Mesenchymal stem cell (in vitro differentiated cells and primary cell): ENCODE results near the gene LRRN1.

ENCODE experiments used
- DNase-seq: peaks from one replicate; pipeline ENCODE4 v3.0.0-alpha.2; 2013
- H2AFZ ChIP-seq: one replicate; pipeline ENCODE4 v1.6.1; 2013; ENCODE audit warnings: low read depth, mild to moderate bottlenecking, control low read depth, inconsistent platforms, low read length, moderate library complexity
- H2AK5ac ChIP-seq: 2 replicates; pipeline ENCODE4 v1.6.1; 2013; ENCODE audit warnings: low read length, moderate library complexity, mild to moderate bottlenecking, inconsistent platforms; ENCODE audit not compliant: severe bottlenecking
- H2BK120ac ChIP-seq: one replicate; pipeline ENCODE4 v1.6.1; 2013; ENCODE audit warnings: low read depth, mild to moderate bottlenecking, inconsistent platforms, low read length, moderate library complexity
- H2BK12ac ChIP-seq, 2 experiments: one replicate each; pipeline ENCODE4 v1.6.1; 2013; ENCODE audit warnings: inconsistent platforms in 2 of 2, low read length in 2 of 2, mild to moderate bottlenecking in 2 of 2, moderate library complexity in 2 of 2, control low read depth in 1 of 2
- H2BK15ac ChIP-seq: one replicate; pipeline ENCODE4 v1.6.1; 2013; ENCODE audit warnings: mild to moderate bottlenecking, low read depth, inconsistent platforms; ENCODE audit not compliant: poor library complexity, severe bottlenecking
- H2BK5ac ChIP-seq: 2 replicates; pipeline ENCODE4 v1.6.1; 2013; ENCODE audit warnings: low read depth, mild to moderate bottlenecking, low read length, control low read depth, inconsistent platforms; ENCODE audit not compliant: poor library complexity, severe bottlenecking
- H3K14ac ChIP-seq, 2 experiments: one replicate each; pipeline ENCODE4 v1.6.1; 2013; ENCODE audit warnings: inconsistent platforms in 2 of 2, low read length in 2 of 2, control low read depth in 1 of 2, mild to moderate bottlenecking in 1 of 2, moderate library complexity in 1 of 2
- H3K18ac ChIP-seq, 2 experiments: one replicate each; pipeline ENCODE4 v1.6.1; 2013; ENCODE audit warnings: inconsistent platforms in 2 of 2, low read length in 2 of 2, control low read depth in 1 of 2, low read depth in 1 of 2, mild to moderate bottlenecking in 1 of 2
- H3K23ac ChIP-seq, 2 experiments: one replicate each; pipeline ENCODE4 v1.6.1; 2013; ENCODE audit warnings: inconsistent platforms in 2 of 2, low read length in 2 of 2, mild to moderate bottlenecking in 2 of 2, moderate library complexity in 2 of 2, control low read depth in 1 of 2
- H3K27ac ChIP-seq: 2 replicates; pipeline ENCODE4 v1.5.1; 2013; ENCODE audit warnings: mild to moderate bottlenecking, moderate library complexity, low read length, control low read depth, inconsistent platforms; ENCODE audit not compliant: poor library complexity, severe bottlenecking
- H3K27me3 ChIP-seq, 2 experiments: 2 replicates each; pipeline versions ENCODE4 v1.6.1 to v1.7.0; 2013; ENCODE audit warnings: low read length in 2 of 2, mild to moderate bottlenecking in 2 of 2, moderate library complexity in 2 of 2, control low read depth in 1 of 2, inconsistent platforms in 1 of 2; ENCODE audit not compliant: control insufficient read depth in 1 of 2, insufficient read depth in 1 of 2
- H3K36me3 ChIP-seq, 2 experiments: 2 replicates each; pipeline versions ENCODE4 v1.6.1 to v1.7.0; 2013; ENCODE audit warnings: low read length in 2 of 2, control low read depth in 1 of 2, inconsistent platforms in 1 of 2, low read depth in 1 of 2, mild to moderate bottlenecking in 1 of 2; ENCODE audit not compliant: insufficient read depth in 2 of 2, control insufficient read depth in 1 of 2
- H3K4ac ChIP-seq, 2 experiments: one replicate each; pipeline ENCODE4 v1.6.1; 2013; ENCODE audit warnings: inconsistent platforms in 2 of 2, low read length in 2 of 2, mild to moderate bottlenecking in 2 of 2, moderate library complexity in 2 of 2, control low read depth in 1 of 2, low read depth in 1 of 2
- H3K4me1 ChIP-seq: 2 replicates; pipeline ENCODE4 v1.6.1; 2013; ENCODE audit warnings: low read depth, low read length, control low read depth; ENCODE audit not compliant: control insufficient read depth, insufficient read depth
- H3K4me2 ChIP-seq: 2 replicates; pipeline ENCODE4 v1.6.1; 2013; ENCODE audit warnings: low read length, mild to moderate bottlenecking, inconsistent platforms; ENCODE audit not compliant: poor library complexity, severe bottlenecking
- H3K4me3 ChIP-seq, 2 experiments: 2 replicates each; pipeline versions ENCODE4 v1.5.1 to v1.7.0; 2013; ENCODE audit warnings: low read length in 2 of 2, mild to moderate bottlenecking in 2 of 2, control low read depth in 1 of 2, low read depth in 1 of 2; ENCODE audit not compliant: insufficient read depth in 1 of 2
- H3K79me1 ChIP-seq: replicated peaks from 2 replicates; pipeline ENCODE4 v1.6.1; 2013; ENCODE audit warnings: mild to moderate bottlenecking, control low read depth, low read length, inconsistent platforms; ENCODE audit not compliant: poor library complexity, severe bottlenecking
- H3K9ac ChIP-seq: 2 replicates; pipeline ENCODE4 v1.7.0; 2013; ENCODE audit warnings: mild to moderate bottlenecking, low read length, moderate library complexity
- H3K9me3 ChIP-seq: 2 replicates; pipeline ENCODE4 v1.7.0; 2013; ENCODE audit warnings: mild to moderate bottlenecking, low read length; ENCODE audit not compliant: control insufficient read depth
- H4K8ac ChIP-seq: one replicate; pipeline ENCODE4 v1.6.1; 2013; ENCODE audit warnings: inconsistent platforms, mild to moderate bottlenecking, low read length, moderate library complexity
- H4K91ac ChIP-seq: one replicate; pipeline ENCODE4 v1.6.1; 2013; ENCODE audit warnings: mild to moderate bottlenecking, low read length, inconsistent platforms
- WGBS: methylation state at CpG from one replicate; pipeline ENCODE4 v1.1.7; 2013; ENCODE audit warnings: mixed read lengths; 5-methylcytosine and 5-hydroxymethylcytosine counted together

The LRRN1 gene

DNA sequence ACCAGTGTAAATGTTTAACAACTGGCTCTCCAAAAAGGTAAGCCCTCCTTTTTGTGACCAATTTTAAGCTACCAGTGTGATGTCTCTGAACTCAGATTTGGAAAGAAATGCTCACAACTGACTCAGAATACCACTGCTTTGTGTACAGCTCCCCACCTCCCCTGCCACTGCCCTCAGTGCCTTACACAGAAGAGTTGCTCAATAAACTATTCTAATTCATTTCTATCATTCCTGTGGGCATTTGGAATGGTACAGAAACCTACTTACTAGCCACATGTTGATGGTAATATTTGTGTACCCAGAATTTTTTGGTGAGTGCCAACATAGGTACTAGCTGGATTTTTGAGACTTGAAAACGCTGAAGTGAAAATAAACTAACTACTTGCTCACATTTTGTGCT, 16.0 kb downstream of the LRRN1 start:
- Histone ChIP-seq H2BK120ac (no peak overlapping the region), H3K27me3 (no peaks in the 10 kb centered on the region), H3K18ac (no peak overlapping the region), H3K14ac (no peak overlapping the region), H2BK5ac (no peak overlapping the region), H2AFZ (no peak overlapping the region), H3K27ac (no peak overlapping the region), H3K4me1 (no peaks in the 10 kb centered on the region), H3K9ac (no peak overlapping the region), H3K4me3 (no peak overlapping the region), H3K4me2 (no peak overlapping the region), H3K79me1 (no peaks in the 10 kb centered on the region), H3K36me3 (no peaks in the 10 kb centered on the region), H4K8ac (no peak overlapping the region), H2BK12ac (no peak overlapping the region), H2AK5ac (no peak overlapping the region), H2BK15ac (no peak overlapping the region), H3K4ac (no peak overlapping the region), H4K91ac (no peak overlapping the region), H3K23ac (no peak overlapping the region), H3K9me3 (no peaks in the 10 kb centered on the region)
- no peak for DNase-seq
- WGBS, result no CpG with 5 or more reads among the region's 1 CpG

DNA sequence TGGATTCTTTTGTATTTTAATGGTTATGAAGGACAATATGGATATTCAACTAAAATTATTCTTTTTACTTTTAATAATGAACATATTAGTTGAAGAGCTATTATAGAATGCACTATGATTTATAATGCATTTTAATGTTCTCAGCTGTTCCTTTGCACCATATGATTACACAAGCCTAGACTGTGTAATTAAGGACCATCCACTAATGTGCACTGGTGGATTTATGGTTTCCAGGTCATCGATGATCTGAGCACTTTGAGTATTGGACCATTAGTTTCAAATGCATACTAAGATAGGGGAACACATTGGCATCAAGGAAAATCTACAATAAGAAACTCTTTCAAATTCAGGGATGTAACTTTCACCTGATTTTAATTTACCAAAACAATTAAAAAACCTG, 16.8 kb downstream of the LRRN1 start:
- Histone ChIP-seq H3K23ac (no peak overlapping the region), H4K8ac (no peak overlapping the region), H3K4me1 (no peaks in the 10 kb centered on the region), H2BK120ac (no peak overlapping the region), H3K14ac (no peak overlapping the region), H4K91ac (no peak overlapping the region), H3K79me1 (no peaks in the 10 kb centered on the region), H3K36me3 (no peaks in the 10 kb centered on the region), H2AK5ac (no peak overlapping the region), H3K18ac (no peak overlapping the region), H3K9ac (no peak overlapping the region), H3K4me2 (no peak overlapping the region), H3K9me3 (no peaks in the 10 kb centered on the region), H3K4ac (no peak overlapping the region), H2BK5ac (no peak overlapping the region), H2BK15ac (no peak overlapping the region), H3K27ac (no peak overlapping the region), H2BK12ac (no peak overlapping the region), H3K27me3 (no peaks in the 10 kb centered on the region), H2AFZ (no peak overlapping the region), H3K4me3 (no peak overlapping the region)
- whole genome bisulfite sequencing, result no CpG with 5 or more reads among the region's 1 CpG
- DNase-seq, result no peak

DNA sequence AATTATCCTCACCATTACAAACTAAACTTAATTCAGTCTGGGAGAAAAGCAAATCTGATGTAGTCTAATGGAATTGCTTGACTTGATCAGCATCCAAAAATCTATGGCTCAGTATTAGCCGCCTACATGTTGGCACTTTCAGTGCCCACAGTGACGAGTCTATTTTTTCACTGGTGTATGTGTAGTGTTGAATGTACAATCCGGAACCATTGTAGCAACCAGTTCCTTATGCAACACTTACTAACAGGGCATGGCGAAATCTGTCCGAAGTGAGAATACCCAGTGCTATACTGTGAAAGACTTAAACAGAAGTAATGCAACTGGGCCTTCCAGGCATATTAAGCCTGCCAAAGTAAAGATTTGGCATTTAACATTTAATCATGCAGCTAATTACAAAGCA, 18.6 kb downstream of the LRRN1 start:
- Histone ChIP-seq H3K4me2 (no peak overlapping the region), H3K79me1 (no peaks in the 10 kb centered on the region), H2BK120ac (no peak overlapping the region), H3K36me3 (no peaks in the 10 kb centered on the region), H3K4me1 (no peaks in the 10 kb centered on the region), H3K9ac (no peak overlapping the region), H3K23ac (no peak overlapping the region), H3K27ac (no peak overlapping the region), H2AK5ac (no peak overlapping the region), H2BK12ac (no peak overlapping the region), H3K27me3 (no peaks in the 10 kb centered on the region), H3K9me3 (no peaks in the 10 kb centered on the region), H2BK15ac (no peak overlapping the region), H3K4ac (no peak overlapping the region), H2BK5ac (no peak overlapping the region), H2AFZ (no peak overlapping the region), H3K14ac (no peak overlapping the region), H3K18ac (no peak overlapping the region), H4K8ac (no peak overlapping the region), H4K91ac (no peak overlapping the region), H3K4me3 (no peak overlapping the region)
- no peak for DNase-seq
- 91% methylated on average over 5 of the region's 5 CpGs for WGBS

DNA sequence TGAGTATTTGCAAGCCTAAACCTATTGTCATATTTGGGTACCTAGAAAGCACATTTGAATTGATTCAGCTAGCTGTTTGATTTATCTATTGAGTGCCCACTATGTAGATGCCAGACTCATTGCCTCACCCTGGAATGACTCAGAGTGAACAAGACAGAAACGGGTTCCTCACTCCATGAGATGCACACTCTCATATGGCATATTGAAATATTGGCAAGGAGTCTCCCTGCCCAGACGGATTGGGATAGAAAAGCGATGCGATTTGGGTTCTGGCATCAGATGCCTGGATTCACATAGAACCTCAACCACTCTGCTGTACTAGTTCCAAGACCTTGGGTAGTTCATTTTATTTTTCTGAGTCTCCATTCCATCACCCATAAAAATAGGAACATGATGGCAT, 22.5 kb downstream of the LRRN1 start:
- H3K27me3 ChIP-seq, result no peaks in the 10 kb centered on the region
- no peak overlapping the region for H2BK120ac ChIP-seq
- H3K4me1 ChIP-seq, result no peaks in the 10 kb centered on the region
- H4K8ac ChIP-seq, result no peak overlapping the region
- no peak overlapping the region for H3K23ac ChIP-seq
- H3K27ac ChIP-seq, result no peak overlapping the region
- H3K14ac ChIP-seq, result no peak overlapping the region
- no peaks in the 10 kb centered on the region for H3K79me1 ChIP-seq
- no peak overlapping the region for H3K18ac ChIP-seq
- no peak overlapping the region for H2BK12ac ChIP-seq
- H3K36me3 ChIP-seq, result no peaks in the 10 kb centered on the region
- H3K4me2 ChIP-seq, result no peak overlapping the region
- DNase-seq, result no peak
- no peak overlapping the region for H3K9ac ChIP-seq
- WGBS, result 76% methylated on average over 4 of the region's 4 CpGs
- no peak overlapping the region for H4K91ac ChIP-seq
- no peak overlapping the region for H3K4ac ChIP-seq
- no peak overlapping the region for H2BK15ac ChIP-seq
- H2AFZ ChIP-seq, result no peak overlapping the region
- H3K4me3 ChIP-seq, result no peak overlapping the region
- no peak overlapping the region for H2AK5ac ChIP-seq
- H2BK5ac ChIP-seq, result no peak overlapping the region
- no peaks in the 10 kb centered on the region for H3K9me3 ChIP-seq
